H9 (cell line): ENCODE data around the gene WDR91. TPM values are rescaled to one million over a fixed set of nuclear protein-coding genes. Genes with fewer than 3 reads are reported as not detected.

Experiments
- DNase-seq: peaks from one replicate; pipeline ENCODE4 v3.0.0-alpha.2; 2017
- H2AFZ ChIP-seq: one replicate; pipeline ENCODE4 v1.6.1; 2013; ENCODE audit warnings: mild to moderate bottlenecking, low read length, control low read depth, moderate library complexity
- H2AK5ac ChIP-seq: 2 replicates; pipeline ENCODE4 v1.6.1; 2013; ENCODE audit warnings: low read length, control low read depth, mixed read lengths; ENCODE audit not compliant: insufficient read length
- H2BK120ac ChIP-seq: one replicate; pipeline ENCODE4 v1.6.1; 2013; ENCODE audit warnings: low read depth, mild to moderate bottlenecking, low read length, control low read depth, inconsistent platforms; ENCODE audit not compliant: poor library complexity, severe bottlenecking
- H2BK12ac ChIP-seq: 2 replicates; pipeline ENCODE4 v1.6.1; 2013; ENCODE audit warnings: low read length, control low read depth, mixed read lengths, low read depth; ENCODE audit not compliant: insufficient read length
- H2BK15ac ChIP-seq: 2 replicates; pipeline ENCODE4 v1.6.1; 2013; ENCODE audit warnings: low read depth, low read length, control low read depth
- H2BK20ac ChIP-seq: one replicate; pipeline ENCODE4 v1.6.1; 2013; ENCODE audit warnings: low read depth, mild to moderate bottlenecking, low read length, control low read depth, inconsistent platforms; ENCODE audit not compliant: poor library complexity, severe bottlenecking
- H2BK5ac ChIP-seq: 2 replicates; pipeline ENCODE4 v1.6.1; 2013; ENCODE audit warnings: low read length, control low read depth, mixed read lengths; ENCODE audit not compliant: insufficient read length
- H3K14ac ChIP-seq: 2 replicates; pipeline ENCODE4 v1.6.1; 2013; ENCODE audit warnings: low read length, control low read depth; ENCODE audit not compliant: insufficient read depth
- H3K18ac ChIP-seq: 2 replicates; pipeline ENCODE4 v1.6.1; 2013; ENCODE audit warnings: low read depth, mild to moderate bottlenecking, mixed read lengths, low read length, control low read depth; ENCODE audit not compliant: insufficient read length
- H3K23ac ChIP-seq: 2 replicates; pipeline ENCODE4 v1.6.1; 2013; ENCODE audit warnings: low read length, control low read depth, mixed read lengths, low read depth; ENCODE audit not compliant: insufficient read length
- H3K23me2 ChIP-seq: 2 replicates; pipeline ENCODE4 v1.6.1; 2013; ENCODE audit warnings: low read depth, mild to moderate bottlenecking, mixed read lengths, low read length, control low read depth; ENCODE audit not compliant: insufficient read length, poor library complexity, severe bottlenecking
- H3K27ac ChIP-seq: 2 replicates; pipeline ENCODE4 v1.5.1; 2013; ENCODE audit warnings: low read length, control low read depth, mixed read lengths, low read depth; ENCODE audit not compliant: insufficient read length
- H3K27me3 ChIP-seq: 2 replicates; pipeline ENCODE4 v1.6.1; 2013; ENCODE audit warnings: low read length, control low read depth, inconsistent platforms; ENCODE audit not compliant: insufficient read depth
- H3K4ac ChIP-seq: 2 replicates; pipeline ENCODE4 v1.6.1; 2013; ENCODE audit warnings: low read depth, mild to moderate bottlenecking, control low read depth, inconsistent platforms, low read length, moderate library complexity
- H3K4me1 ChIP-seq: 2 replicates; pipeline ENCODE4 v1.6.1; 2013; ENCODE audit warnings: low read length, control low read depth, inconsistent platforms; ENCODE audit not compliant: insufficient read depth
- H3K4me2 ChIP-seq: 2 replicates; pipeline ENCODE4 v1.6.1; 2013; ENCODE audit warnings: low read length, control low read depth, mixed read lengths; ENCODE audit not compliant: insufficient read length, insufficient read depth
- H3K56ac ChIP-seq: 2 replicates; pipeline ENCODE4 v1.6.1; 2013; ENCODE audit warnings: low read depth, mild to moderate bottlenecking, mixed read lengths, low read length, control low read depth; ENCODE audit not compliant: insufficient read length
- H3K79me1 ChIP-seq: 2 replicates; pipeline ENCODE4 v1.6.1; 2013; ENCODE audit warnings: low read depth, mild to moderate bottlenecking, moderate library complexity, low read length, control low read depth, inconsistent platforms; ENCODE audit not compliant: insufficient read depth, poor library complexity, severe bottlenecking
- H3K79me2 ChIP-seq: 2 replicates; pipeline ENCODE4 v1.6.1; 2013; ENCODE audit warnings: low read length, control low read depth, inconsistent platforms; ENCODE audit not compliant: insufficient read depth
- H3K9ac ChIP-seq: 2 replicates; pipeline ENCODE4 v1.6.1; 2013; ENCODE audit warnings: low read length, control low read depth, mixed read lengths; ENCODE audit not compliant: insufficient read length; ENCODE audit errors: extremely low read depth
- H3K9me3 ChIP-seq: one replicate; pipeline ENCODE4 v1.6.1; 2013; ENCODE audit warnings: low read depth, low read length, inconsistent platforms; ENCODE audit not compliant: control insufficient read depth
- H3T11ph ChIP-seq: one replicate; pipeline ENCODE4 v1.6.1; 2013; ENCODE audit warnings: mild to moderate bottlenecking, low read length, control low read depth, inconsistent platforms
- H4K20me1 ChIP-seq: one replicate; pipeline ENCODE4 v1.6.1; 2013; ENCODE audit not compliant: control insufficient read depth, insufficient read length, insufficient read depth
- H4K5ac ChIP-seq: 2 replicates; pipeline ENCODE4 v1.6.1; 2013; ENCODE audit warnings: low read depth, mild to moderate bottlenecking, mixed read lengths, low read length, control low read depth; ENCODE audit not compliant: insufficient read length
- H4K8ac ChIP-seq: replicated peaks from 2 replicates; pipeline ENCODE4 v1.6.1; 2013; ENCODE audit warnings: low read length, control low read depth, mixed read lengths, low read depth; ENCODE audit not compliant: insufficient read length
- H4K91ac ChIP-seq: 2 replicates; pipeline ENCODE4 v1.6.1; 2013; ENCODE audit warnings: low read depth, mild to moderate bottlenecking, moderate library complexity, mixed read lengths, low read length, control low read depth; ENCODE audit not compliant: insufficient read length
- H3K27ac Mint-ChIP-seq, 3 experiments: 2 replicates in 2 of 3; 3 replicates in 1 of 3; pipeline ENCODE4 v1.8.0; 2020 to 2021; ENCODE audit warnings: mixed read lengths in 3 of 3, mild to moderate bottlenecking in 1 of 3, moderate library complexity in 1 of 3
- H3K27me3 Mint-ChIP-seq: 2 replicates; pipeline ENCODE4 v1.8.0; 2021; ENCODE audit warnings: low read depth, mild to moderate bottlenecking, moderate library complexity, mixed read lengths
- H3K36me3 Mint-ChIP-seq, 3 experiments: 2 replicates in 2 of 3; 3 replicates in 1 of 3; pipeline ENCODE4 v1.8.0; 2020 to 2021; ENCODE audit warnings: low read depth in 3 of 3, mixed read lengths in 3 of 3; ENCODE audit not compliant: insufficient read depth in 1 of 3
- H3K4me1 Mint-ChIP-seq, 2 experiments: 2 replicates each; pipeline ENCODE4 v1.8.0; 2020; ENCODE audit warnings: mixed read lengths in 2 of 2
- H3K4me3 Mint-ChIP-seq, 2 experiments: 2 replicates in 1 of 2; 3 replicates in 1 of 2; pipeline ENCODE4 v1.8.0; 2020 to 2021; ENCODE audit warnings: mild to moderate bottlenecking in 2 of 2, mixed read lengths in 2 of 2, moderate library complexity in 1 of 2
- H3K9me3 Mint-ChIP-seq, 2 experiments: 2 replicates in 1 of 2; 3 replicates in 1 of 2; pipeline ENCODE4 v1.8.0; 2020; ENCODE audit warnings: mild to moderate bottlenecking in 2 of 2, mixed read lengths in 2 of 2, moderate library complexity in 1 of 2
- CTCF ChIP-seq: fragments of 200-600 bp; sonication (generic); conservative IDR thresholded peaks from 3 replicates; pipeline ENCODE4 v1.8.0; 2021; ENCODE audit warnings: antibody characterized with exemption, mild to moderate bottlenecking
- whole genome bisulfite sequencing: extraction: QIAGEN DNeasy Blood & Tissue Kit; methylation state at CpG from one replicate; pipeline ENCODE4 v1.1.7; 2013; ENCODE audit warnings: missing lambda C conversion rate, low lambda C conversion rate, mixed read lengths; ENCODE audit not compliant: insufficient read length; ENCODE audit errors: extremely low coverage; 5-methylcytosine and 5-hydroxymethylcytosine counted together
- total RNA-seq: library from RNA; stranded (reverse); gene quantifications from 2 replicates; pipeline ENCODE4 v1.2.1, GENCODE V29; 2021

WDR91 gene
- total RNA-seq, 1 experiment from 2014 or later = 9.4 TPM

DNA sequence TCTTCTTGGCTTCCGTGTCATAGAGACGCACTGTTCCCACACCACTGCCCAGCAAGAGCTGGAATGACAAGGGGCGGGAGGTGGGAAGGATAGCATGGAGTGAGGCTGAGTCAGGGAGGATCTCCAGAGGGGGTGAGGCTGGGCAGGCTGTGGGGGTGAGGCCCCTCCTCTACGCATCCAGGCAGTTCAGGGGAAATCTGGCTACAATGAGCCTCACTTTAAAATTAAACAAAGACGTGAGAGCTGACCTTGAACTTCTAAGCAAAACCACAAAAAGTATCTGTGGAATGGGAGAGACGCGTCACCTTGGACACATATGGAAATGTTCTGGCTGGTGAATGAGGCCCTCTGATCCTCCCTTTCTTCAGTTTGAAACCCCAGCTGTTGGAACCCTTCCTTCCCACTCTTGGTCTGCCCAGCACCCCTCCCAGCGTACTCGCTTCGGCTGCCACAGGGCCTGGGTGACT lies 17.7 kb downstream of the WDR91 start:
- no peak overlapping the region for H4K91ac ChIP-seq
- H3K56ac ChIP-seq = no peak overlapping the region
- H2BK12ac ChIP-seq = no peak overlapping the region
- H3K18ac ChIP-seq = no peak overlapping the region
- H3K79me1 ChIP-seq = no peaks in the 10 kb centered on the region
- H3T11ph ChIP-seq = no peak overlapping the region
- H3K9ac ChIP-seq = no peak overlapping the region
- no peak overlapping the region for H3K14ac ChIP-seq
- no peaks in the 10 kb centered on the region for H3K4me1 Mint-ChIP-seq
- H4K8ac ChIP-seq = no peak overlapping the region
- no peak overlapping the region for H2AFZ ChIP-seq
- no peak for DNase-seq
- H3K9me3 ChIP-seq = no peaks in the 10 kb centered on the region
- H2BK20ac ChIP-seq = no peak overlapping the region
- no peaks in the 10 kb centered on the region for H3K9me3 Mint-ChIP-seq
- no peak overlapping the region for H2BK15ac ChIP-seq
- no peak for TF ChIP-seq CTCF
- no peak overlapping the region for H4K5ac ChIP-seq
- no peaks in the 10 kb centered on the region for H3K79me2 ChIP-seq
- WGBS = no CpG with 5 or more reads among the region's 10 CpGs
- no peak overlapping the region for H3K4me2 ChIP-seq
- H3K27me3 Mint-ChIP-seq = no peaks in the 10 kb centered on the region
- no peak overlapping the region for H2AK5ac ChIP-seq
- H3K4me3 Mint-ChIP-seq = no peak overlapping the region
- peak overlapping the region in 2 of 3 experiments; percentile 35 to 72; a peak in 3 of 7 replicates for H3K27ac Mint-ChIP-seq
- no peak overlapping the region for H3K23ac ChIP-seq
- H3K4me1 ChIP-seq = no peaks in the 10 kb centered on the region
- no peaks in the 10 kb centered on the region for H3K23me2 ChIP-seq
- no peaks in the 10 kb centered on the region for H4K20me1 ChIP-seq
- H2BK120ac ChIP-seq = no peak overlapping the region
- no peak overlapping the region for H2BK5ac ChIP-seq
- no peak overlapping the region for H3K27ac ChIP-seq
- H3K36me3 Mint-ChIP-seq = peaks cover 6 to 53% (median 27%) of the 10 kb centered on the region in 3 experiments
- no peaks in the 10 kb centered on the region for H3K27me3 ChIP-seq
- no peak overlapping the region for H3K4ac ChIP-seq
